ENCODE data around the gene TENT4A.
"Not testable (repeated sequence)": the region's sequence is repeated elsewhere in the genome, so short reads cannot be mapped to it uniquely, and the experiment has no call there.

Gene TENT4A

DNA sequence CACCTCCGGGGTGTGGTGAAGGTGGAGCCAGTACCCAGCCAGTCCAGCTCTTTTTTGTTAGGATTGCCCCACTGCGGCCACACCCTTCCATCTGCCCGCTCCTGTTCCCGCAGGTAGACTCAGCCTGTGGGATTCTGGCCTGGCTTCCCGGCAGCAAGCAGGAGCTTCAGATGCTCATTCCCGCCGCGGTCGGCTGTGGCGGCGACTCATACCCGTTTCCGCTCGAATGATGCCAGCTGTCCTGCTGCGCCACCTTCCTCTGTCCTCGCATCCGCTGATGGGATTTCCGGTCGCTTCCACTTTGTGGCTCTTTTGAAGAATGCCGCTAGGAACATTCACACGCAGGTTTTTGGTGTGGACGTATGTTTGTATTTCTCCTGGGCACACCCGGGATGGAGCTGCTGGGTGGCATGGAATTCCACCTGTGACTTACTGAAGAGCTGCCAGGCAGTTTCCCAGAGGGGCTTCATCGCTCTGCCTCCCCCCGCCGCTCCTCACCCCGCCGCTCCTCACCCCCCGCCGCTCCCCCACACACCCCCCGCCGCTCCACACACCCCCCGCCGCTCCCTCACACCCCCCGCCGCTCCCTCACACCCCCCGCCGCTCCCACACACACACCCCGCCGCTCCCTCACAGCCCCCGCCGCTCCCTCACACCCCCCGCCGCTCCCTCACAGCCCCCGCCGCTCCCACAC lies 60.3 kb downstream of the TENT4A start:
- DNase-seq (ENCODE audit: low read depth): no peak

DNA sequence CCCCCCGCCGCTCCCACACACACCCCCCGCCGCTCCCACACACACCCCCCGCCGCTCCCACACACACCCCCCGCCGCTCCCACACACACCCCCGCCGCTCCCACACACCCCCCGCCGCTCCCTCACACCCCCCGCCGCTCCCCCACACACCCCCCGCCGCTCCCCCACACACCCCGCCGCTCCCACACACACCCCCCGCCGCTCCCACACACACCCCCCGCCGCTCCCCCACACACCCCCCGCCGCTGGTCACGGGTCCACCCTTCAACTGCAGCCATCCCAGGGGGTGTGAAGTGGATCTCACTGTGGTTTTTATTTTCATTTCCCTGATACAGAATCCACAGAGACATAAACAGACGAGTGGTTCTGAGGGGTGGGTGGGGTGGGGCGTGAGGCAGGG lies 61.0 kb downstream of the TENT4A start:
- DNase-seq (ENCODE audit: low read depth): not testable (repeated sequence)

DNA sequence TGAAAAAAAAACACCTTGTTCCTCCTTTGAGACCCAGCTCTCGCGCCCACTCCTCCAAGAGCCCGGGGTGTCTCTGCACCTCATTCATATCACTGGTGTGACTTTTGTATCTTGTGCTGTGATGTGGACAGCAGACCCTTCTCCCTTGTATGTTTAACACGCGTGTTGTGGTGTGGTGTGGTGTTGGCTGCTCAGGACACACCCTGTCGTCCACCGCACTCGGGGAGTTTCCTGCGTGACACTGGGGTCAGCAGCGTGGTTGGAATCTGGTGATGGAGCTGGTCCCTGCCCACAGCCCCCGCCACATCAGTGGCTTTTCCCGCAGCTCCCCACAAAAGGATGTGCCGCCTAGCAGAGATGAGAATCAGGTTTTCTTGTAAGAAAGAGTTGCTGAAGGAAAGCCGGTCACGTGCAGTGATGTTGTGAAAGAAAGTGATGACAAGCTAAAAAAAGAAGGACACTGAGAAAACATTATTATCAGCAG lies 61.5 kb downstream of the TENT4A start:
- DNase-seq (ENCODE audit: low read depth): no peak

DNA sequence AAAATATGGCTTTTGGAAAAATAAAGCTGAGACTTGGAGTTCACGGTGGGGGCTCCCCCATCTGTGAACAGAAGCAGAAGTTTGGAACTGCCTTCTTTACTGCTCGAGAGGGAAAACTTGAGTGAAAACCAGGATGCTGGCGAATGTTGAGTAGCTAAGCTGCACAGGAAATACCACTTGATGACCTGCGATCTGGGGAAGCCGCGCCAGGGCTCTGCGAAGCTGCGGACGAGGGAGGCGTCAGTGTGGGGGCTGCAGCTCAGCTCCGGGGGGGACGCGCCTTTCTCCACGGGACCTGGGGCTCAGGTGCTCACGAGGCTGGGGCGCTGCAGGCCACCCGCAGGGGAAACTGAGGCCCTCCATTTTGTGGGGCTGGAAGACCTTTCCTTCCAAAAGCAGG lies 62.3 kb downstream of the TENT4A start:
- no peak for DNase-seq (ENCODE audit: low read depth)

DNA sequence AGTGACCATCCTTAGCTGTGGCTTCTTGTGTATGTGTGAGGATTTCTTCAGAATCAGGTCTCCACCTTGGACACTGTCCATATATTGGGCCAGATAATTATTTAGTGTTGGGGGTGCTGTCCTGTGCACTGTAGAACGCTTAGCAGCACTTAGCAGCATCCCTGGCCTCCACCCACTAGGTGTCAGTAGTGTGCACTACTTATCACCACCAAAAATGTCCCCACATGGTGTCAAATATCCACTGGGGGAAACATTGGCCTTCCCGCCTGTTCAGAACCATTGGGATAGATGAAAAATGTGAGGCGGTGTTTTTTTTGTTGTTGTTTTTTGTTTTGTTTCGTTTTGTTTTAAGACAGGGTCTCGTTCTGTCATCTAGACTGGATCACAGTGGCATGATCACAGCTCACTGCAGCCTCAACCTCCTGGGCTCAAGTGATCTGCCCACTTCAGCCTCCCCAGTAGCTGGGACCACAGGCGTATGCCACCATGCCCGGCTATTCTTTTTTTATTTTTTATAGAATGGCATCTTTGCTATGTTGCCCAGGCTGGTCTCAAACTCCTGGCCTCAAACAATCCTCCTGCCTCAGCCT lies 67.7 kb downstream of the TENT4A start:
- DNase-seq (ENCODE audit: low read depth): no peak

DNA sequence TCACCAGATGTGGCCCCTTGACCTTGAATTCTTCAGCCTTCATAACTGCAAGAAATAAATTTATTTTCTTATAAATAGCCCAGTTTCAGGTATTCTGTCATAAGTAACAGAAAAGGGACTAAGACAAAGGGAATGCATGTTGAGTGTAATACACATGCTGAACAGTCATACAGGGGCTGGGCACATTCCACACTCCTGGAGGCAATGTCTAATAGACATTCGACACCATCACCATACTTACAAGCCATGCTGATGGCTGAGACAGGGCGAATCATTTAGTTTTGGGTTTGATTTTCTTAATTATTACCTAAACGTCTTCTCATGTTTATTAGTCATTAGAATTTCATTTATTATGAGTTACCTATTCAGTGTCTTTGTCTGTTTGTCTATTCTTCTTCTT lies 68.5 kb downstream of the TENT4A start:
- no peak for DNase-seq (ENCODE audit: low read depth)

DNA sequence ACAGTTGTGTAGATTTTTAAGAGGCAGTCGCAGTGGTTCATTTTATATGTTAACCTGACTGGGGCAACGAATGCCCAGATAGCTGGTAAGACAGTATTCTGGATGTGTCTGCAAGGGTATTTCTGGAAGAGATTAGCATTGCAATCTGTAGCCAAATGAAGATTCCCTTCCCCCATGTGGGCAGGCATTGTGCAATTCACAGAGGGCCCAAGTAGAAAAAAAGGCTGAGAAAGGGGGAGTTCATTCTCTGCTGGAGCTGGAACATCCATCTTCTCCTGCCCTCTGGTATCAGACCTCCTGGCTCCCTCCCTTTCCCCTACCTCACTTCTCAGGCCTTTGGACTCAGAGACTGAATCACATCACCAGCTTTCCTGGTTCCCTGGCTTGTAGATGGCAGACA lies 70.6 kb downstream of the TENT4A start:
- no peak for DNase-seq (ENCODE audit: low read depth)

DNA sequence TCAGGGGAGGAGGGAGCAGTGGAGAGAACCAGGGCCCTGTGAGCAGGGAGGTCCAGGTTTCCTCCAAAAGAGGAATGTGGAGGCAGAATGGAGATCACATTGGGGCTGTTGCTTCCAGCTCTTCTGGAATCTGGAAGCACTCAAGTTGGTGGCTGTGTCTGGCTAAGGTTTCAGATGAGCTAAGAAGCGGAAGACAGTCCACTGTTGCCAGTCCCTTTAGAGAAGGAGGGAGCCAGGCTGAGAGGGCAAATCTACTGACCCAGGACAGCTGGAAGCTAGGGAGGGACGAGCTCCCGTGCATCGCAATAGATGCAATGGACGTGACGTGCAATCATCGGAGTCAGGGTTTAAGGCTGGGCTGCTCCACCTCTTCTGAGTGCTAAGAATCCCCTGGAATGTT lies 71.2 kb downstream of the TENT4A start:
- DNase-seq (ENCODE audit: low read depth): no peak

DNA sequence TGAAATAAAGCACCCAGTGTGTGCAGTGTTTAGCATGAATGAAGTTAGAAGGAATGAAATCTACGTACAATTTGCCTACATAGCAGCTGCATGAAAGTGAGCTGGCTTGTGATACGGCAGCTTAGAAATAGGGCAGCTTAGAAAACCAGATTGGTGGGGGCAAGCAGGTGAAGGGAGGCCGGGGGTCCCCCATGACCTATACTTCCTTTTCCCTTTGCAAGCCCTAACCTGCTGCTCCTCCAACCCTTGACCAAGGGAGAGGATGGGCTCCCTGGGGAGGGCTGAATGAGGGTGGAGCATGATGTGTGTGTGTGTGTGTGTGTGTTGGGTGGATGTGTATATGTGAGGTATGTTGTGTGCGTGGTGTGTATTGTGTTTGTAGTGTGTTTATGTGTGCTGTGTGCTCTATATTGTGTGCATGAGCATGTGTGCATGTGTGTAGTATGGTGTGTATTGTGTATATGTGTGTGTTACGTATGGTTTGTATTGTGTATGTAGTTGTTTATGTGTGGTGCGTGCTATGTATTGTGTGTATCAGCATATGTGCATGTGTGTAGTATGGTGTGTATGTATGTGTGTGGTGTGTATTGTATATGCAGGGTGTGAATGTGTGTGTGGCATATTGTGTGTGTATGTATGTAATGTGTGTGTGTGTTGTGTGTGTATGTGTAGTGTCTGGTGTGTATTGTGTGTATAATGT lies 72.1 kb downstream of the TENT4A start:
- DNase-seq (ENCODE audit: low read depth): no peak

DNA sequence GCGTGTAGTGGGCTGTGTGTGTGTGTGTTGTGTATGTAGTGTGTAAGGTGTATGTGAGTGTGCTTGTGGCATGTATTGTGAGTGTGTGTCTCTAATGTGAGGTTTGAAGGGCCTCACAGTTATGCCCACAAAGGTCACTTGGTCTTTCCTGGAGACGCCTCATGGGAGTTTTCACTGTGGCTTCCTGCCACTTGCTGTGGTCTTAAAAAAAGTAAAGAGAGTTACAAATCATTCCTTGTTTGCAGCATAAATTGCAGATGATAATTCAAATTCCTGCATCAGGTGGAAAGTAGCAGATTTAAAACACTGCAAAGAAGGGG lies 72.6 kb downstream of the TENT4A start:
- no peak for DNase-seq (ENCODE audit: low read depth)

DNA sequence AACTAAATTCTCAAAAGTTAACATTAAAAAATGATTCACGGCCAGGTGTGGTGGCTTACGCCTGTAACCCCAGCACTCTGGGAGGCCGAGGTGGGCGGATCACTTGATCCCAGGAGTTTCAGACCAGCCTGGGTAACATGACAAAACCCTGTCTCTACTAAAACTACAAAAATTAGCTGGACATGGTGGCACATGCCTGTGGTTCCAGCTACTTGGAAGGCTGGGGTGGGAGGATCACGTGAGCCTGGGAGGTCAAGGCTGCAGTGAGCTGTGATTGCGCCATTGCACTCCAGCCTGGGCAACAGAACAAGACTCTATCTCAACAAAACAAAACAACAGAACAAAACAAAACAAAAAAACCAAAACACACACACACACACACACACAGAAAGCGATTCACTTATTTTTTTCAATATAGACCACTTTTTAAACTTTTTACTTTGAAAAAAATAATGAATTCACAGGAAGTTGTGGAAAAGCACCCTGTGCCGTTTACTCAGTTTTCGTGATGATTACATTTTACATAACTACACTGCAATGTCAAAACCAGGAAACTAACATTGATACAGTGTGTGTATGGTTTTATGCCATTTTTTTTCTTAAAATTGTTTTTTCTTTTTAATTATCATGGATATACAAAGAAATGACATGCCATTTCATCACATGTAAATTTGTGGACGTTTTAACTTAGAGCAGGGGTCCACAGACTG lies 73.7 kb downstream of the TENT4A start:
- peak; percentile 24 for DNase-seq (ENCODE audit: low read depth)

DNA sequence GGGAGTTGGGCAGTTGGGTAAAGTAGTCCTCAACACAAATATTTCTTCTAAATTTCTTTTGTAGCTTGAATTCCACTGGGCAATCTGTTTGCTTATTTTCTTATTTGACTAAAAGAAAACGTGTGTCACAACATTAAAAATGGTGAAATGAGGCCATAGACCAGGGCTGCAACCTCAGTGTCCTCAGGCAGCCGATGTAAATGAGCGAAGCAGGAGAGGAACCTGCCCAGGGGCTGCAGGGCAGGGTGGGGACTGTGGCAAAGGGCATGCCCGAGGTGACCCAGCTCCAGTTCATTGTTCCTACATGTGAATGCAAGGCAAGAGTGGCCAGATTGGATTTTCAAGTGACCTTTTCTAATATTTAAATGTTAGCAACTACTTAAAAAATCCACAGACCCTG lies 74.7 kb downstream of the TENT4A start:
- no peak for DNase-seq (ENCODE audit: low read depth)

DNA sequence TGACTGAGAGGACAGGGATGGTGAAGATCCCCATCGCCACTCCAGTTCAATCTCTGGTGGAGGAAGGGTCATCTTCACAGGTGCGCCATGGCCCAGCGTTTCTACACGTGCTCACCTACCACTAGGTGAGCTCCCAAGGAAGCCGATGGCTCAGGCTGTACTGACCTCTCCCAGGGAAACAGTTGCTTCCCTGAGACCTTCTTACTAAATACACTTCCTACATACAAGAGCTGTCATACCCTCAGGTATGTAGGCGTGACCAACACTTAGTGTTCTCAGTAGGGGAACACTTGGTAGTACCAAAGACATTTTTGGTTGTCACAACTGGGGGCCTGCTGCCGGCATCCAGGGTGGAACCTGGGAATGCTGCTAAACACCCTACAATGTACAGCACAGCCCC lies 75.2 kb downstream of the TENT4A start:
- no peak for DNase-seq (ENCODE audit: low read depth)

DNA sequence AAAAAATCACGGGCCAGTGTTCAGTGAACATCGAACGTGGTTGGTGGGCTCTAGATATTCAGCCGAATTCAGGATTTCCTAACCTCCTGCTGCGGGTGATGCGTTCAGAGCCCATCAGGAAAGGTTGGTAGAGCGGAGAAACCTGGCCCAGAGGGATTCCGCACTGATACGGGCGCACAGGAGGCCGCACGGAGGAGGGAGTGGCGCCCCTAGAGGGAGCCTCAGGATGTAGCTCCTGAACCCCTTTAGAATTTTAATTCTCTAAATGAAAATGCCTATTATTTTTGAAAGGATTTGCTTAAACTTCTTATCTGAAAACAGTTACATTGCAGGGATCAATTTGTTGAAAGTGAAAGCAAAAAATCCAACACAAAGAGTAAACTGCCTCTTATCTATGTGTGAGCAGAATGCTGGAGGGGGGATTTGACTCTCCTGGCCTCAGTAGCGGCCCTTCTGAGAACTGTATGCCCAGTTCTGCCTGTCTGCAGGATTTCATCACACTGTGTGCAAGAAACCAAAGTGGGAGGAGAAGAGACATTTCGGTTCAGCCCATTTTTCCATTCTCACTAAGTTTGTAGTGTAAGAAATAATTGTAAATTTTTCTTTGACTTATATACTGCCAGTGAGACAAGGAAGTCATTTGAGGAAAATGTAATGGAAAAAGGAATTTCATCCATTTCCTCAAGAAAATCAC lies 75.9 kb downstream of the TENT4A start:
- DNase-seq (ENCODE audit: low read depth): no peak

DNA sequence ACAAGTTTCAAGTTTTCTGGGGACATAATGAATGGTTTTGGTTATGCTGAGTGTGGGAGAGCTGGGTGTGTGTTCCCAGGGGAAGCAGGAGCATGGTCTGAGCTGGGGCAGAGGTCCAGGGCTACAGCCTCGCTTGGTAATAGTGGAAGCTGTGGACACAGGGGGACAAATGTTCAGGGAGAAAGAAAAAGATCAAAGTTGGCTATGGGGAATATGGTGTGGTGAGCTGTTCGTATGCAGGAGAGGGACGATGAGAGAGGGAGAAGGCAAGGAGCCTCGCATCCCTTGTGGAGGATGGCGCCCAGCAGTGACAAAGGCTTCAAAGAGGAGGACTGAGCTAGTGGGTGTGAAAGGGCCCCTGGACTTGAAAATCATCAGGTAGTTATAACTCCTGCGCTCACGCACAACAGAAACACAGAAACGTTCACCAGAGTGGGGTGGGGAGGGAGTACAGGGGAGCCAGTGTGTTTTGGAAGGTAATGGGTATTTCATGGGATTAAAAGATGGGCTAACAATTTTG lies 77.2 kb downstream of the TENT4A start:
- no peak for DNase-seq (ENCODE audit: low read depth)

DNA sequence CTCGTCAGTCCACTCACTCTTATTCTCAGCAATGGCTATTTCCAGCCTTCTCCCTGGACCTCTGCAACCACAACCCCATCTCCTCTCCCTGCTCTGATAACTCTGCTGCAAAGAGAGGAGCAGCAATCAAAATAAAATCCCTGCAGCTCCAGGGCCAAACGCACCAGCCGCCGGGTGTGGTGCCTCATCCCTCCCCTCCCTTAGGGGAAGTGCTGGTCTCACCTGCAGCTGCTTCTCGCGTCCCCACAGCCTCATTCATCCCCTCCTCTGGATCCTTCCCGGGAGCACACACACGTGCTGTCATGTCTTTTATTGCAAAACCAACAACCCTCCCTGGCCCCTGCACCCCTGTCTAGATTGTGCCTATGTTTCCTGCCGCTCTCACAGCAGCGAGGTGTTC lies 77.8 kb downstream of the TENT4A start:
- DNase-seq (ENCODE audit: low read depth): no peak

DNA sequence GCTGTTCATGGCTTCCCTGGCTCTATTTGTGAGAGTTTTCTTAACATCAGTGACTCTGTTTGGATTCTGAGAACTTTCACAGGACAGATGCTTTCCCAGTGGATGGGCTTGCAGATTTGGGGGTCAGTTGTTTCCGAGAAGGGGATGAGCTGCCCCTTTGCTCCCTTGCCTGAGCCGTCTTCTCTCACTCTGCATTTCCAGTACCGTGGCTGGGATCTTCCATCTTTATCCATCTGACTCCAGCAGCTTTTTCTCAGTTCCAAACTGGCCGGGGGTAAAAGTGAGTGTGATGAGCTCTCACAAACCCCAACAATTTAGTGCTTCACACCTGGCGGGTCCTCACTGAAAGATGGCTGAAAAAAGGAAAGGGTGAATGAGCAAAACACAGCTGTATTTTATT lies 79.1 kb downstream of the TENT4A start:
- no peak for DNase-seq (ENCODE audit: low read depth)

DNA sequence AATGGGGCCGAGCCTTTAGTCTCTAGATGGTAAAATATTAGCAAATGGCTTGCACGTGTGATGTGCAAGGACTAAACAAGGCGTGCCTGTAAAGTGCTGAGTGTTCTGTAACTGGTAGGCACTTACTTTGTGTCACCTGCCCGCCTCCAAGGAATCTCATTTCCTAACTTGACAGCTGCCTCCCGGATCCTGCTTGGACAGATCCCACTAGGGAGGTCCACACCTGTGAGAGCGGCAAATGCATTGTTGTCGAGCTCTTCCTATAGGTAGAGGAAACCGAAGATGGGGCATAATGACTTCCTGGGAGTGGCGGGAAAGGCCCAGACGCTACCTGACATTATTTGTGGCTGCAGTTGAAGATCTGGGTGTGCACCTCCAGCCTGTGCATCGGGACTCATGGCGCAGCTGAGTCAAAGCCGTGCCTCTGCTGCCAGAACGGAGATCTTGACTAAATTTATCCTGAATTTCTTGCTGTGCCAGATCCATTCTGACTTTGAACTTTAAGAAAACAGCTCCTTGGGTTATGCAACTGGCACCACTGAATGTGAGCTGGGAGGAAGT lies 79.8 kb downstream of the TENT4A start:
- no peak for DNase-seq (ENCODE audit: low read depth)

DNA sequence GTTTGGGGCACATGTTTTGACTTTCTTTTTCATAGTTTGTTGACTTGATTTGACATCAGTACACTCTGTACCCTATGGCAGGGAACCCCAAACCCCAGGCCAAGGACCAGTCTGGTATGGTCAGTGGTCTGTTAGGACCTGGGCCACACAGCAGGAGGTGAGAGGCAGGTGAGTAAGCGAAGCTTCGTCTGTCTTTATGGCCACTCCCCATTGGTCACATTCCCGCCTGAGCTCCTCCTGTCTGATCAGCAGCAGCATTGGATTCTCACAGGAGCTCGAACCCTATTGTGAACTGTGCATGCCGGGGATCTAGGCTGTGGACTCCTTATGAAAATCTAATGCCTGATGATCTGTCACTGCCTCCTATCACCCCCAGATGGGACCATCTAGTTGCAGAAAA lies 88.0 kb downstream of the TENT4A start:
- DNase-seq (ENCODE audit: low read depth): no peak

DNA sequence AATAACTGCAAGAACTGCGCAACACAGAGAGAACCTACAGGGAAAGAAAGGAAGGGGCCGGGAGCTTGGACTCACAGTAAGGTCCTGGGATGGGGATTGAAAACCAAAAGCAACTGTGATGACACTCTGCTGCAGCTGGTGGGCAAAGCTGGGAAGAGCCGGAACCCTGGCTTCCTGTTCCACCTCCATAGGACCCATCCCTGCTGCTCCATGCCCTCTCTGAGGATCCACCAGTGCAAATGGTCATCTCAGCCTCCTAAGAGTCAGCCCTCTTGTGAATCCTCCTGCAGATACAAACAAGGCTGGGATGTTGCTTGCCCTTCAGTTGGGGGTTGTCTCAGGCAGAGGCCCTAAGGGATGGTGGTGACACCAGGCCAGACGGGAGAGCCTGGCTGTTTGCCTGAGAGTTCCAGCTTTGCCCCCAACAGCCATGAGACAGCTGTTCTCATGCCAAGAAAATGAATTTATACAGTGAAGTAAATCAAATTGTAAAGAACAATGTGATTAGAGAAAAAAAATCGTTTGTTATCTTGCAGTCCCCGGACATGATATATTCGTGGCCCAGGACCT lies 90.8 kb downstream of the TENT4A start:
- no peak for DNase-seq (ENCODE audit: low read depth)

DNA sequence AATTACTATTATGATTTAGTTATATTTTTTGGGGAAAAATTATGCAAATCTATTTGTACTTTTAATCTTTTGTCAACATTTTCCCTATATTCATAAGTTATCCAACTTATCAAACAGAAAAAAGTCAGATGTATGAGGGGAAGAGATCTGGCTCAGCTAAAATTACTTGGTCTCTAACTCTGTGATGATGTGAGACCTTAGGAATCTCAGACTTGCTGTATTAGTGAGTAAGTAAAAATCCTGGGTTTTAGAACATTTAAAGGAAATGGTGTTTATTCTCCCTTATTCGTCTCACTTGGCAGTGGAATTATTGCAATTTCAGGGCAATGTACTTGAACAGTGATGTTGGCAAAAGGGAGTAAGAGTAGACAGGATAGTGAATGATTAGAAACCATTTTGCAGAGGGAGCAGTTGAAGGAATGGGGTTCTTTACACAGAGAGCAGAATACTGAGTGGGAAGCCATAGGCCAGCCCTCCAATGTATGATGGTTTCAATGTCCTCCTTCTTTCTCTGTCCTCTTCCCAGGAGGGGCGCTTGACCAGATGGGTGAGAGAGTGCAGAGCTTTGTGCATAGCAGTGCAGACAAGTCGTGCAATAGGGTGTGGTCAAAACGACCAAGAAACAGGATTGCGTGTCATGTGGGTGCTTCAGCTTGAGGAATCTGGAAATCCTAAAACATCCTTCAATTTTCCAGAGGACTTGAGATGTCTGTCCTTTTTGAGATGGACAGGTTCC lies 91.7 kb downstream of the TENT4A start:
- no peak for DNase-seq (ENCODE audit: low read depth)
